ENCODE results near the gene B3GAT3.
"Not testable (repeated sequence)": the region's sequence is repeated elsewhere in the genome, so short reads cannot be mapped to it uniquely, and the experiment has no call there.

B3GAT3 gene

DNA sequence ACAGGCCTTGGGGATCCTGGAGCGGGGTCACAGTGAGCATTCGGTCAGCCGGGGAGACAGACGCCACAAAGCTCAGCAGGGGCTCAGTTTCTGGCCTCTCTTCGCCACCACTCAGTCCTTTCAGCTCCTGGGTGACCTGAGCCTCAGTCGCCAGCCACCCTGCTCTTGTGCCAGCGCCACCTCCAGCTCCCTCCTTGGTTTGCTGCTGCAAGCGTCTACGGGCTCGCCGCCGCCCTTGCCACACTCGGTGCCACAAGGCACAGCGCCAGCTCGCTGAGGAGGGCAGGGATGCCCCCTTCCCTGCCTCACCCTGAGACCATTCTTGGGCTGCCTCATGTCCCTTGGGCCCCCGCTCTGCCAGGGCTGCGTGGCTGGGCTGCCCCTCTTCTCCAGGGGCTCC lies 46.6 kb downstream of the B3GAT3 start:
- no peak for DNase-seq

GRCh38 chr11:62574363-62575071 lies 47.3 kb downstream of the B3GAT3 start:
- no peak for DNase-seq

GRCh38 chr11:62573592-62574362 lies 48.0 kb downstream of the B3GAT3 start, which contains the start of gene EEF1G:
EEF1G (minus strand) TSS chr11:62573891; CDS start chr11:62573842, 49 bp downstream.
- peak; percentile 100 for DNase-seq

DNA sequence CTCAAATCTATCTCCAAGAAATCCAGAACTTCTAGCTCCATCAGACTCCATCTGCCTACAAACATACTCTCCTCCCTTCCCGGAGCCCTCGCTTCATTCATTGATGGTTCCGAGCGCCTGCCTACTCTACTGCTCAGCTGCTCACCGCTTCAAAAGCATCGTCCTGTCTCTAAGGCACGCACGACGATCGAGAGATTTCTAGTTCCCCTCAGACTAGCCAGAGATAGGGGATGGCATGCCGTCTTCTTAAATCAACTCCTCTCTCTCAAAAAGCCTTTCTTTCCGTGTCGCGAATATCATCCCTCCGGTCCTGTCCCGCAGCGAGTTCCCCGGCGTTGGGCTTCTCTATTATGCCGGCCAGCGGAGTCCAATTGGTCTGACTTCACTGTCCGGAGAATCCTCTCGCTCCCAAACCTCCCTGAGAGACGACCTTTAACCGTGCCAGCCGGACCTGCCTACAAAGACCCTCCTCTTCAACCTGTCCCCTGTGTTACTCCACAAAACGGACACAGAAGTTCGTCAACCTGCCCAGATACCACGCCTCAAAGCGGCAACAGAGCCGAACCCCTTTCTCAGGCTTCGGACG lies 48.7 kb downstream of the B3GAT3 start:
- DNase-seq: peak; percentile 33

GRCh38 chr11:62572431-62572830 lies 49.4 kb downstream of the B3GAT3 start:
- DNase-seq: no peak

- not testable (repeated sequence) for DNase-seq
Observed at GRCh38 chr11:62571493-62571892, 50.3 kb downstream of the B3GAT3 start.

GRCh38 chr11:62570903-62571302 lies 50.9 kb downstream of the B3GAT3 start:
- not testable (repeated sequence) for DNase-seq

- DNase-seq: no peak
Observed at GRCh38 chr11:62569611-62570010, 52.2 kb downstream of the B3GAT3 start.

DNA sequence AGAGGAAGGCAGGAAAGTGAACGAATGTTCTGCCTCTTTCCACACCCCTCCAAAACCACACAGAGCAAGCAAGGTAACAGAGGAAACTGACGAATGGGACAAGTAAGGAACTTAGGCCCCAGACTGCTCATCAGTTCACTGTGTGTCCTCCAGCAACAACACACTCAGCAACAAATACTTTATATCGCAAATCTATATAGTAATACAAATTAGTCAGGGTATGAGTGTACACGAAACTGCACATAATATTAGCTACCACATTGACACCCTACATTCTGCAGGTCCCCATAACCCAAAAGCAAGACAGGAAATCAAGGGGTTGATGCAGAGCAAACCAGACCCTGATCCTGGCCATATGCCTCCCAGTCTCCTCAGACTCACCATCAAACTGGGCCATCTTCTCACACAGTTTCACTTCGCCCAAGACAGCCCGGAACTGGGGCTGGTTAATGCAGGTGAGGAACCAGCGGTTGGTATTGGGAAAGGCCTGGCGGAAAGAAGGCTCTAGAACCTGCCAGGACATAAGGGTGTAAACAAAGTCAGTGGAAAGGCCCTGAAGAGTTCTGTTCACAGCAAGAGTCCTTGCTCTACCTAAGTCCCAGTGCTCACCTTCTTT lies 54.7 kb downstream of the B3GAT3 start:
- no peak for DNase-seq

GRCh38 chr11:62566247-62566646 lies 55.5 kb downstream of the B3GAT3 start:
- DNase-seq: no peak

All from NCI-H345 (cell line).